Heart left ventricle (tissue), 16 donors: ENCODE results near the gene TTLL11. TPM values are rescaled to one million over a fixed set of nuclear protein-coding genes. Genes with fewer than 3 reads are reported as not detected.

ENCODE experiments used
- ATAC-seq, 4 donors: fragments of 200-7000 bp; cut with Tn5 transposase; one replicate each; pipeline ENCODE4 v1.9.1; 2020 to 2022; ENCODE audit warnings: moderate library complexity in 4 of 4, mild to moderate bottlenecking in 3 of 4, moderate number of reproducible peaks in 1 of 4
- DNase-seq, 5 donors: peaks; one replicate each; pipeline ENCODE4 v3.0.0-alpha.2; 2020
- H3K27ac ChIP-seq, 12 donors: fragments of 200-600 bp; sonication (generic) in 4 of 12; one replicate each; pipeline versions ENCODE4 v1.5.0 to v1.8.0; 2016 to 2022; ENCODE audit warnings: mild to moderate bottlenecking in 2 of 12
- H3K27me3 ChIP-seq, 9 donors: fragments of 200-600 bp; sonication (generic) in 2 of 9; one replicate each; pipeline versions ENCODE4 v1.5.1 to v1.8.0; 2016 to 2022; ENCODE audit warnings: mild to moderate bottlenecking in 3 of 9
- H3K36me3 ChIP-seq, 9 donors: fragments of 200-600 bp; sonication (generic) in 2 of 9; one replicate each; pipeline versions ENCODE4 v1.5.0 to v1.8.0; 2018 to 2022; ENCODE audit warnings: mild to moderate bottlenecking in 2 of 9
- H3K4me1 ChIP-seq, 12 donors: fragments of 200-600 bp; sonication (generic) in 4 of 12; one replicate each; pipeline versions ENCODE4 v1.5.0 to v1.8.0; 2016 to 2022; ENCODE audit warnings: mild to moderate bottlenecking in 3 of 12
- H3K4me3 ChIP-seq, 12 donors: fragments of 200-600 bp; sonication (generic) in 4 of 12; one replicate each; pipeline versions ENCODE4 v1.5.0 to v1.8.0; 2017 to 2022; ENCODE audit warnings: mild to moderate bottlenecking in 9 of 12, moderate library complexity in 4 of 12
- H3K9me3 ChIP-seq, 12 donors: fragments of 200-600 bp; sonication (generic) in 4 of 12; one replicate each; pipeline versions ENCODE4 v1.5.0 to v1.8.0; 2016 to 2022; ENCODE audit warnings: mild to moderate bottlenecking in 1 of 12
- CTCF ChIP-seq, 12 donors: fragments of 200-600 bp; sonication (generic) in 4 of 12; IDR thresholded peaks; one replicate each; pipeline versions ENCODE4 v1.5.0 to v1.8.0; 2018 to 2022; ENCODE audit warnings: antibody characterized with exemption in 12 of 12, mild to moderate bottlenecking in 5 of 12
- POLR2A ChIP-seq, 2 donors: fragments of 450-650 bp; IDR thresholded peaks; one replicate each; pipeline ENCODE4 v1.6.1; 2017; ENCODE audit warnings: antibody characterized with exemption in 2 of 2, mild to moderate bottlenecking in 2 of 2, moderate library complexity in 2 of 2
- WGBS, 4 donors: extraction: QIAGEN DNeasy Blood & Tissue Kit in 2 of 4; methylation state at CpG; one replicate each; pipeline versions ENCODE4 v1.1.5 to v1.1.7; 2013 to 2018; 5-methylcytosine and 5-hydroxymethylcytosine counted together
- intact Hi-C, 10 donors: fragments of 100-400 bp; cut with DNase I; formaldehyde crosslinking; loops; one replicate each; pipeline versions ENCODE4 v1.11.1 to v1.14.2; 2022
- polyA plus RNA-seq, 2 donors: library from polyadenylated mRNA; stranded (reverse); fragments of 200-250 nt; gene quantifications; one replicate each; pipeline ENCODE4 v1.2.3, GENCODE V29; 2013
- total RNA-seq, 9 donors: library from RNA; depleted of rRNA in 2 of 9; stranded (reverse); fragments of >200 nt in 2 of 9; fragmentation: NEBNext Ultra II Directional in 3 of 9; extraction: Animal tissue kit (Norgen Biotek cat#: 25700) in 3 of 9; gene quantifications; one replicate each; pipeline versions ENCODE4 v1.1.0 to v1.2.4, GENCODE V29; 2016 to 2023
- donor health status: ischemic (EF 13 %, LVEDD 7.1; RV severe dilation, severe dysfunction).
- donor health status: healthy with polysubstance abuse.
- donor health status: DM: no; HTN: yes; CAD: no.
- donor health status: DM: no; HTN: no; CAD: no.
- donor health status: ischemic (EF 25% LVEDD 6.9; RV normal size, moderate dysfunction).
- donor health status: ischemic (EF 25% LVEDD 5.7; RV mildly dilated, moderate dysfunction).
- donor health status: healthy.
- donor health status: DM: yes; HTN: yes; CAD: no.
- donor health status: ischemic (EF 35%, LVEDD 5.7; RV mildly dilated, moderate dysfunction).
- donor health status: nonischemic (EF 11% LVEDD 7.7; RV severe dilation, severe dysfunction).
- donor health status: DM: yes; HTN: yes; CAD: no.
- donor health status: PGD.
- donor health status: ischemic (EF 29% LVEDD 5.4; RV normal size, mild dysfunction).
- donor health status: nonischemic (EF 23%, LVEDD 6.1; RV moderate dilation, normal function).

The TTLL11 gene
- total and polyA plus RNA-seq, 11 donors, result 2.7 to 10.9 (median 7.9) TPM

- no peak for DNase-seq
- no peak for ATAC-seq
- no peak overlapping the region for H3K4me3 ChIP-seq
- no peak for TF ChIP-seq CTCF (IDR thresholded peaks at IDR 0.05)
- no peak for TF ChIP-seq POLR2A (IDR thresholded peaks at IDR 0.05)
- WGBS, 4 donors, result 87 to 100% (median 94%) methylated on average over 1 of the region's 1 CpG
- no peaks in the 10 kb centered on the region for H3K9me3 ChIP-seq
- intact Hi-C loops, result no loop called here
- peaks cover 0 to 5% (median 0%) of the 10 kb centered on the region in 12 donors for H3K4me1 ChIP-seq
- H3K27ac ChIP-seq, result no peak overlapping the region
- peaks cover 0 to 8% (median 0%) of the 10 kb centered on the region in 9 donors for H3K36me3 ChIP-seq
- H3K27me3 ChIP-seq, result no peaks in the 10 kb centered on the region
These were observed 171.7 kb downstream of the TTLL11 start for GRCh38 chr9:121921444-121921843.

GRCh38 chr9:121917375-121918335 lies 175.5 kb downstream of the TTLL11 start:
- ATAC-seq (no peak), DNase-seq (no peak)
- H3K4me3 ChIP-seq, result no peak overlapping the region
- intact Hi-C loops, result no loop called here
- peaks cover 0 to 4% (median 0%) of the 10 kb centered on the region in 9 donors for H3K36me3 ChIP-seq
- H3K27me3 ChIP-seq, result no peaks in the 10 kb centered on the region
- TF ChIP-seq POLR2A (IDR thresholded peaks at IDR 0.05), result no peak
- TF ChIP-seq CTCF (IDR thresholded peaks at IDR 0.05), result no peak
- WGBS, 4 donors, result 95 to 97% (median 96%) methylated on average over 4 of the region's 4 CpGs
- no peaks in the 10 kb centered on the region for H3K9me3 ChIP-seq
- H3K27ac ChIP-seq, result no peak overlapping the region
- H3K4me1 ChIP-seq, result no peaks in the 10 kb centered on the region

- TF ChIP-seq POLR2A (IDR thresholded peaks at IDR 0.05) (no peak), CTCF (IDR thresholded peaks at IDR 0.05) (no peak)
- Histone ChIP-seq H3K27ac (no peak overlapping the region), H3K9me3 (no peaks in the 10 kb centered on the region), H3K27me3 (no peaks in the 10 kb centered on the region), H3K4me3 (no peak overlapping the region), H3K36me3 (peaks cover 0 to 4% (median 0%) of the 10 kb centered on the region in 9 donors), H3K4me1 (no peaks in the 10 kb centered on the region)
- intact Hi-C loops, result no loop called here
- ATAC-seq (no peak), DNase-seq (no peak)
- WGBS, 4 donors, result 94 to 96% (median 94%) methylated on average over 4 of the region's 4 CpGs
These were observed 177.8 kb downstream of the TTLL11 start for GRCh38 chr9:121915304-121915625.

GRCh38 chr9:121914604-121915303 lies 178.4 kb downstream of the TTLL11 start:
- ATAC-seq, result peak in 3 of 4 donors; percentile 46 to 64 (median 62)
- TF ChIP-seq POLR2A (IDR thresholded peaks at IDR 0.05), result no peak
- TF ChIP-seq CTCF (IDR thresholded peaks at IDR 0.05), result no peak
- no peak for DNase-seq
- H3K4me1 ChIP-seq, result no peaks in the 10 kb centered on the region
- peaks cover 0 to 4% (median 0%) of the 10 kb centered on the region in 9 donors for H3K36me3 ChIP-seq
- 78 to 92% (median 88%) methylated on average over 9 to 10 of the region's 10 CpGs for WGBS, 4 donors
- H3K27me3 ChIP-seq, result no peaks in the 10 kb centered on the region
- no peak overlapping the region for H3K4me3 ChIP-seq
- H3K9me3 ChIP-seq, result no peaks in the 10 kb centered on the region
- H3K27ac ChIP-seq, result no peak overlapping the region
- intact Hi-C loops, result no loop called here
